Peyer's patch (tissue), 4 donors: ENCODE data around the gene TACC2.

Experiments used
- POLR2A ChIP-seq, 2 donors: fragments of 450-650 bp; IDR thresholded peaks; one replicate each; pipeline ENCODE4 v1.5.1; 2017; ENCODE audit warnings: antibody characterized with exemption in 2 of 2, mild to moderate bottlenecking in 2 of 2, moderate library complexity in 2 of 2
- TF ChIP-seq, protein P1 (sequence below), 6 experiments: fragments of 450-650 bp in 4 of 6; fragments of 200-600 bp in 2 of 6; sonication (generic) in 1 of 6; IDR thresholded peaks; one replicate each; pipeline ENCODE4 v1.5.1; 2017 to 2019; ENCODE audit warnings: antibody characterized with exemption in 6 of 6, mild to moderate bottlenecking in 3 of 6, moderate library complexity in 1 of 6

DNA sequence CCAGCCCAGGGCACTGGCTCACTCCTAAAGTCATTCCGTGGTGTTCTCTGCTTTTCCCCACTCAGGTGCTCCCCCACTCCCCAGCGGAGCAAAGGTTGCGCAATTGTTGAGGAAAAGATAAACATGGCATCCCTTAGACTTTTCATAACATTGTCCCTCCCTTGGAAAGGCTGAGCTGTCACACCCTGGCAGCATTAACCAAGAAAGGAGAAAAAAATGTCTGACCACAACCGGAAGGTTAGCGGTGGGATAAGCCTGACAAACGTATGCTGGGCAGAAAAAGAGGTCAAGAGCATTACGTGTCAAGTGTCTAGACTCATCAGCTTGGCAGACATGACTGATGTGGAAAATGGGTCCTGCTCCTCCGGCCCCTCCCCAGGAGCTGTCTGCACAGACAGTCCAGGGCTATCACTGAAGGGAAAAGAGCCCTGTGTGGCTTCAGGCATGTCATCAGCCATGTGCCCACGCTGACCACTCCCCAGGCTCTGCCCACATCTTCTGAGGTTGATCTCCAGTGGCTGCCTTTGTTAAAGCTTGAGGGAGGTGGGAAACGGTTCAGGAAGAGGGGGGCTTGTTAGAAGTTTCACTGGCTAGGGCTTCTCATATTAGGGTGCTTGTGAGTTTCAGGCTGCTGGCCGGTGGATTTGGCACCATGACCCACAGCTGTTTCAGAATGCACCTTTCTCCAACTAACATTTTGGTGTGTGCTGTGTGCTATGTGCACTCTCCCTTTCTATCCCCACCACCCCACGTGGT, 312.3 kb downstream of the TACC2 start:
- TF ChIP-seq, protein P1, sequence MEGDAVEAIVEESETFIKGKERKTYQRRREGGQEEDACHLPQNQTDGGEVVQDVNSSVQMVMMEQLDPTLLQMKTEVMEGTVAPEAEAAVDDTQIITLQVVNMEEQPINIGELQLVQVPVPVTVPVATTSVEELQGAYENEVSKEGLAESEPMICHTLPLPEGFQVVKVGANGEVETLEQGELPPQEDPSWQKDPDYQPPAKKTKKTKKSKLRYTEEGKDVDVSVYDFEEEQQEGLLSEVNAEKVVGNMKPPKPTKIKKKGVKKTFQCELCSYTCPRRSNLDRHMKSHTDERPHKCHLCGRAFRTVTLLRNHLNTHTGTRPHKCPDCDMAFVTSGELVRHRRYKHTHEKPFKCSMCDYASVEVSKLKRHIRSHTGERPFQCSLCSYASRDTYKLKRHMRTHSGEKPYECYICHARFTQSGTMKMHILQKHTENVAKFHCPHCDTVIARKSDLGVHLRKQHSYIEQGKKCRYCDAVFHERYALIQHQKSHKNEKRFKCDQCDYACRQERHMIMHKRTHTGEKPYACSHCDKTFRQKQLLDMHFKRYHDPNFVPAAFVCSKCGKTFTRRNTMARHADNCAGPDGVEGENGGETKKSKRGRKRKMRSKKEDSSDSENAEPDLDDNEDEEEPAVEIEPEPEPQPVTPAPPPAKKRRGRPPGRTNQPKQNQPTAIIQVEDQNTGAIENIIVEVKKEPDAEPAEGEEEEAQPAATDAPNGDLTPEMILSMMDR (IDR thresholded peaks at IDR 0.05) = no peak
- no peak for TF ChIP-seq POLR2A (IDR thresholded peaks at IDR 0.05)
